ENCODE data around the gene ARSK. TPM values are rescaled to one million over a fixed set of nuclear protein-coding genes. Genes with fewer than 3 reads are reported as not detected.

Gene ARSK
- total and polyA plus RNA-seq, 2 of the 13 experiments (the other 11 are each of a cell fraction or from before 2014, with no cell fraction given): 7.9 TPM

DNA sequence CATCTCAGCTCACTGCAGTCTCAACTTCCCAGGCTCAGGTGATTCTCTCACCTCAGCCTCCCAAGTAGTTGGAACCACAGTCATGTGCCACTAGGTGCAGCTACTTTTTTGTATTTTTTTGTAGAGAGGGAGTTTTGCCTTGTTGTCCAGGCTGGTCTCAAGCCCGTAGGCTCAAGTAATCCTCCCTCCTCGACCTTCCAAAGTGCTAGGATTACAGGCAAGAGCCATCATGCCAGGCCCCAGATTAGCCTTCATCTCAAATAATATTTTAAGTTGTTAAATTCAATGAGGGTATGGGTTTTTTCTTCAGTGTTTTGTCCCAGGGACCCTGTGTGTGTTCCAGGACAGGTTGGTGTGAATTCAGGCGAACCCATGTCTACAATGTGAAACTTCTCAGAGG lies 79.2 kb downstream of the ARSK start (continued):
- TF ChIP-seq ZNF770 (CRISPR knock-in tag; IDR thresholded peaks at IDR 0.05): no peak
- no peak for TF ChIP-seq POLR2A (IDR thresholded peaks at IDR 0.05; ENCODE audit: insufficient read depth in 1 of 2, low read depth in 2 of 2, low read length in 2 of 2)
- TF ChIP-seq MAFK (conservative IDR thresholded peaks at IDR 0.05 in 1 of 2, IDR thresholded peaks at IDR 0.05 in 1 of 2; ENCODE audit: low read length in 2 of 2): no peak
- no peak for TF ChIP-seq NCOA5 (CRISPR knock-in tag; IDR thresholded peaks at IDR 0.05)
- TF ChIP-seq KDM2A (CRISPR knock-in tag; IDR thresholded peaks at IDR 0.05; ENCODE audit: borderline replicate concordance, low read depth): no peak
- TF ChIP-seq, protein P1, sequence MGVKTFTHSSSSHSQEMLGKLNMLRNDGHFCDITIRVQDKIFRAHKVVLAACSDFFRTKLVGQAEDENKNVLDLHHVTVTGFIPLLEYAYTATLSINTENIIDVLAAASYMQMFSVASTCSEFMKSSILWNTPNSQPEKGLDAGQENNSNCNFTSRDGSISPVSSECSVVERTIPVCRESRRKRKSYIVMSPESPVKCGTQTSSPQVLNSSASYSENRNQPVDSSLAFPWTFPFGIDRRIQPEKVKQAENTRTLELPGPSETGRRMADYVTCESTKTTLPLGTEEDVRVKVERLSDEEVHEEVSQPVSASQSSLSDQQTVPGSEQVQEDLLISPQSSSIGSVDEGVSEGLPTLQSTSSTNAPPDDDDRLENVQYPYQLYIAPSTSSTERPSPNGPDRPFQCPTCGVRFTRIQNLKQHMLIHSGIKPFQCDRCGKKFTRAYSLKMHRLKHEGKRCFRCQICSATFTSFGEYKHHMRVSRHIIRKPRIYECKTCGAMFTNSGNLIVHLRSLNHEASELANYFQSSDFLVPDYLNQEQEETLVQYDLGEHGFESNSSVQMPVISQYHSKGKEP (CRISPR knock-in tag; IDR thresholded peaks at IDR 0.05): no peak
- TF ChIP-seq, protein P2, sequence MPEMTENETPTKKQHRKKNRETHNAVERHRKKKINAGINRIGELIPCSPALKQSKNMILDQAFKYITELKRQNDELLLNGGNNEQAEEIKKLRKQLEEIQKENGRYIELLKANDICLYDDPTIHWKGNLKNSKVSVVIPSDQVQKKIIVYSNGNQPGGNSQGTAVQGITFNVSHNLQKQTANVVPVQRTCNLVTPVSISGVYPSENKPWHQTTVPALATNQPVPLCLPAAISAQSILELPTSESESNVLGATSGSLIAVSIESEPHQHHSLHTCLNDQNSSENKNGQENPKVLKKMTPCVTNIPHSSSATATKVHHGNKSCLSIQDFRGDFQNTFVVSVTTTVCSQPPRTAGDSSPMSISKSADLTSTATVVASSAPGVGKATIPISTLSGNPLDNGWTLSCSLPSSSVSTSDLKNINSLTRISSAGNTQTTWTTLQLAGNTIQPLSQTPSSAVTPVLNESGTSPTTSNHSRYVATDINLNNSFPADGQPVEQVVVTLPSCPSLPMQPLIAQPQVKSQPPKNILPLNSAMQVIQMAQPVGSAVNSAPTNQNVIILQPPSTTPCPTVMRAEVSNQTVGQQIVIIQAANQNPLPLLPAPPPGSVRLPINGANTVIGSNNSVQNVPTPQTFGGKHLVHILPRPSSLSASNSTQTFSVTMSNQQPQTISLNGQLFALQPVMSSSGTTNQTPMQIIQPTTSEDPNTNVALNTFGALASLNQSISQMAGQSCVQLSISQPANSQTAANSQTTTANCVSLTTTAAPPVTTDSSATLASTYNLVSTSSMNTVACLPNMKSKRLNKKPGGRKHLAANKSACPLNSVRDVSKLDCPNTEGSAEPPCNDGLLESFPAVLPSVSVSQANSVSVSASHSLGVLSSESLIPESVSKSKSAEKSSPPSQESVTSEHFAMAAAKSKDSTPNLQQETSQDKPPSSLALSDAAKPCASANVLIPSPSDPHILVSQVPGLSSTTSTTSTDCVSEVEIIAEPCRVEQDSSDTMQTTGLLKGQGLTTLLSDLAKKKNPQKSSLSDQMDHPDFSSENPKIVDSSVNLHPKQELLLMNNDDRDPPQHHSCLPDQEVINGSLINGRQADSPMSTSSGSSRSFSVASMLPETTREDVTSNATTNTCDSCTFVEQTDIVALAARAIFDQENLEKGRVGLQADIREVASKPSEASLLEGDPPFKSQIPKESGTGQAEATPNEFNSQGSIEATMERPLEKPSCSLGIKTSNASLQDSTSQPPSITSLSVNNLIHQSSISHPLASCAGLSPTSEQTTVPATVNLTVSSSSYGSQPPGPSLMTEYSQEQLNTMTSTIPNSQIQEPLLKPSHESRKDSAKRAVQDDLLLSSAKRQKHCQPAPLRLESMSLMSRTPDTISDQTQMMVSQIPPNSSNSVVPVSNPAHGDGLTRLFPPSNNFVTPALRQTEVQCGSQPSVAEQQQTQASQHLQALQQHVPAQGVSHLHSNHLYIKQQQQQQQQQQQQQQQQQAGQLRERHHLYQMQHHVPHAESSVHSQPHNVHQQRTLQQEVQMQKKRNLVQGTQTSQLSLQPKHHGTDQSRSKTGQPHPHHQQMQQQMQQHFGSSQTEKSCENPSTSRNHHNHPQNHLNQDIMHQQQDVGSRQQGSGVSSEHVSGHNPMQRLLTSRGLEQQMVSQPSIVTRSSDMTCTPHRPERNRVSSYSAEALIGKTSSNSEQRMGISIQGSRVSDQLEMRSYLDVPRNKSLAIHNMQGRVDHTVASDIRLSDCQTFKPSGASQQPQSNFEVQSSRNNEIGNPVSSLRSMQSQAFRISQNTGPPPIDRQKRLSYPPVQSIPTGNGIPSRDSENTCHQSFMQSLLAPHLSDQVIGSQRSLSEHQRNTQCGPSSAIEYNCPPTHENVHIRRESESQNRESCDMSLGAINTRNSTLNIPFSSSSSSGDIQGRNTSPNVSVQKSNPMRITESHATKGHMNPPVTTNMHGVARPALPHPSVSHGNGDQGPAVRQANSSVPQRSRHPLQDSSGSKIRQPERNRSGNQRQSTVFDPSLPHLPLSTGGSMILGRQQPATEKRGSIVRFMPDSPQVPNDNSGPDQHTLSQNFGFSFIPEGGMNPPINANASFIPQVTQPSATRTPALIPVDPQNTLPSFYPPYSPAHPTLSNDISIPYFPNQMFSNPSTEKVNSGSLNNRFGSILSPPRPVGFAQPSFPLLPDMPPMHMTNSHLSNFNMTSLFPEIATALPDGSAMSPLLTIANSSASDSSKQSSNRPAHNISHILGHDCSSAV (CRISPR knock-in tag; IDR thresholded peaks at IDR 0.05; ENCODE audit: borderline replicate concordance): no peak
- TF ChIP-seq AHR (CRISPR knock-in tag; IDR thresholded peaks at IDR 0.05): no peak

All from HepG2 (cell line).